ENCODE results near the gene CLPTM1L.

Gene CLPTM1L

DNA sequence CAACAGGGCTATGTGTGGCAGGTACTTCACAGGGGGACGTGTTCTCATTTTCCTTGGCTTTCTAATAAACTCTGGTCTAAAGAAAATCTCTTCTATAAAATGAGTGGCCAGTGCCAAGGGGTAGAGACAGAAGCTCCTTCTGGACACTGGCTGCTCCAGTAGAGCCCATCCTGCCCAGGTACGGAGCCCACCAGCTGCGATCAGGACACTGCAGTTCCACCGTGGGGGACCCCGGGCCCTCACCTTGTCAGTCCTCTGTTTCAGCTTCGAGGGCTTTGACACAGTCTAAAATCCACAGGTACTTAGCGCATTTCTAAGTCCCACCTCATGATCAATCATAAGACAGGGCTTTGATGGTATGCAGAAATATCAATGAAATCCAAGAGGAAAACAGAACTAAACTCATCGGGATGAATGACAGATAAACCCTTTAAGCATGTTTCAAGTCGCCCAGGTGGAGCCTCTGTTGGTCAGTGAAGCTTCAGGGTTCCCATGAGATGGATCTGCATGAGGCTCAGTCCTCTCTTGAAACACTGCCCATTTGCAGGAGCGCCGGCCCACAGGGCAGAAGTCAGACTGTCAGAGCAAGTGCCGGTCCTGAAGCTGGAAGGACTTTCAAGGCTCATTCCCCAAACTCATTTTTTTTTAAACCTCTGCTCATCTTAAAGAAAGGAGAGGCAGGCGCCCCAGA is 29.7 kb downstream of the CLPTM1L start:
- no peak for DNase-seq (ENCODE audit: low read depth)

DNA sequence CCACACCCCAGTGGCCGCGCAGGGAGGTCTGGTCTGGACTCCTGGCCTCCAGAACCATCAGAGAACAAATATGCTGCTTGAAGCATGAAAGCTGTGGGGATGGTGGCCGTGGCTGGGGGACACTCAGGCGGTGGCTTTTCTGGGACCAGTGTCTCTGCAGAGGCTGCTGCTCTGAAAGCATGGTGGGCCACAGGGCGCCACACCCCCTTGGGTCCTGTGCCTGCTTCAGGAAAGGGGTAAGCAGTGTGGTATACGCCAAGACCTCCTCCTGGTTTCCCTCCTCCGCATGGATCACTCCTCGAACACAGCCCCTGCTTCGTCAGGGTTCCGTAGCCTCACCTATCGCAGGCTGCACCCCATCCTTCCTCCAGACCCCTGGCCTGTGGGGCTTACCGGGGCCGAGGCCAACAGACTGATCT is 30.3 kb downstream of the CLPTM1L start:
- DNase-seq (ENCODE audit: low read depth): no peak

DNA sequence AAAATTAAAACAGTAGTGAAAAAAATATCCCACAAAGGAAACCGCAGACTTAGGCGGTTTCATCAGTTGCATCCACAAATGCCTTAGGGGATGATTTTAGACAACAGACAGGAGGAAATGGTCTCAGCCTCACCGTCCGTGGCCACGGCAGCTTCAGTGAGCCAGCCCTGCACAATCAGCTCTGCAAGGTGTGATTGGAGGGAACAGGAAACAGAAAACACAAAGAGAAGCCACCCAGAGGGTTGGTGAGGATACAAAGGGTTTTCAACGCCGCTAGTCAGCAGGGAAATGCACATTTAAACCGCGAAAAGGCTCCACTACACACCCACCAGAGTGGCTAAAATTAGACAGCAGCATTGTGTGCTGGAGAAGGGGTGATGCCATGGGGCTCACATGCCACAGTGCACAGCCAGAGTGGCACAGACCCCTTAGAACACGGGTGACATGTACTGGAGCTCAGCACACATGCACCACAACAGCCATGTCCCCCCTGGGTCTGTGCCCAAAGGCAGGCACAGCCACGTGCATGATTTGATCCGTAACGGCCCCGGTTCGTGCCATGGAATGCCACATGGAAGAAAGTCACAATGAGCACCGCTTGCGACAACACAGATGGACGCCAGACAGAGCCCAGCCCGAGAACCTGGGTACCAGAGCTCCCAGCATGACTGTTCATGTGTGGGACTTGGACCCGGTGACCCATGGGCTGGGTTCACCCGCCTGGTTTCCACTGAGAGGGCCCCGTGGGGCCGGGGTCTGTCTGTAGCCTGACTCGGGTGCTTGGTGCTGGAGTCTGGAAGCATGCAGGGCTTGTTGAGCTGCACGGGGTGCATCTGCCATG is 31.7 kb downstream of the CLPTM1L start:
- no peak for DNase-seq (ENCODE audit: low read depth)

DNA sequence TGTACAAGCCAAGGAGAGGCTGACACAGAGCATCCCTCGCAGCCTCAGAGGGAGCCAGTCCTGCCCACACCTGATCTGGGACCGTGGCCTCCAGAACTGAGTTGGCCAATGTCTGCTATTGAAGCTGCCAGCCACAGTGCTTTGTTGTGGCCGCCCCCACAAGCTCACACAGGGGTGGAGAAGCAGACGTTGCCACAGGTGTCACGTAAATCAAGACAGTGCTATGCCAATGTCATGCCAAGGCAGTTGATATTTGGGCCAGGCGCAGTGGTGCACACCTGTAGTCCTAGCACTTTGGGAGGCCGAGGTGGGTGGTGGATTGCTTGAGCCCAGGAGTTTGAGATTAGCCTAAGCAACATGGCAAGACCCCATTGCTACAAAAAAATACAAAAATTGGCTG is 32.7 kb downstream of the CLPTM1L start:
- DNase-seq (ENCODE audit: low read depth): no peak

DNA sequence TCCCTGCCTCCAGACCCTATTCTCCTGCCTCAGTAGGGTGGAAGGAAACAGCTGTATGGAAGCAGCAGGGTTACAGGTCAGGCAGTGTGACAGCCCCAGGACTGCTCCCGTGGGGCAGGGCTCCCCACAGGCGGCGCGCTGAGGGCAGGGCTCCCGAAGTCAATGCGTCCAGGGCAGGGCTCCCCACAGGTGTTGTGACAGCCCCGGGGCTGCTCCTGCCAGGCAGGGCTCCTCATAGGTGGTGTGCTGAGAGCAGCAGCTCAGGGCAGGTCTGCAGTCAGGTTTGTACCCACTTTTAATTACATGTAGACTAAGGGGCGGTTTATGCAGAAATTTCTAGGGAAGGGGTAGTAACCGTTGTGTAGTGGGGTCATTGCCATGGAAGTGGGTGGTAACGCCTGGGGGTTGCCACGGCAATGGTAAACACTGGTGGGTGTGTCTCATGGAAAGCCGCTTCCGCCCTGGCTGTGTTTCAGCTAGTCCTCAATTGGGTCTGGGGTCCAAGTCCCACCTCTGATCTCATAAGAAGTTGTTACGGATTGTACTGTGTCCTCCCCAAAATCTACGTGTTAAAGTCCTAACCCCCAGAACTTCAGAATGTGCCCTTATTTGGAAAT is 33.4 kb downstream of the CLPTM1L start:
- no peak for DNase-seq (ENCODE audit: low read depth)

DNA sequence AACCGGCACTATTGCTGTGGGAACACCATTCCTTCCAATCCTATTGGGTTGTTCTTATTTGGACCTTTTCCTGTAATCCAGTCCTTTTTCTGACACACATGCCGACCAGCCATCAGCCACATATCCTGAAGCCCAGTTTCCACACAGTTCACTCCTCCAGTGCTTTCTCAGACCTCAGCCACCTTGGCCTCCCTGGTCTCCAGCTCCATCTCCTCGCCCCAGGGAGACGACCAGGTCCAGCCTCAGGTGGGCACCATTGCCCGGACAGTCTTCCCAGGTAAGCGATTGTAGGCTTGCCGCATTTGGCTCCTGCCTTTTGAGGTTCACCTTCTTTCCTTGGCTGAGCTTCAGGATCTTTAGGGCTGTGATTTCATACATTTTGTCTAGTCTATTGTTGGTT is 34.8 kb downstream of the CLPTM1L start:
- DNase-seq (ENCODE audit: low read depth): no peak

DNA sequence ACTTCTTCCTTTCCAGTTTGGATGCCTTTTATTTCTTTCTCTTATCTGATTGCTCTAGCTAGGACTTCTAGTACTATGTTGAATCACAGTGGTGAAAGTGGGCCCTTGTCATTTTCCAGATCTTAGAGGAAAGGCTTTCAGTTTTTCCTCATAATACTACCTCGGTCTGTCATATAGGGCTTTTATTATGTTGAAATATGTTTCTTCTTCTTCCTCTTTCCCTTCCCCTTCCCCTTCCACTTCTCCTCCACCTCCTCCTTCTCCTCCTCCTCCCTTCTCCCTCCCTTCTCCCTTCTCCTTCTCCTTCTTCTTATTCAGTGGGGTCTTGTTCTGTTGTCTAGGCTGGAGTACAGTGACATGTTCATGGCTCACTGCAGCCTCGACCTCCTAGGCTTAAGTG is 40.9 kb downstream of the CLPTM1L start:
- DNase-seq (ENCODE audit: low read depth): no peak

DNA sequence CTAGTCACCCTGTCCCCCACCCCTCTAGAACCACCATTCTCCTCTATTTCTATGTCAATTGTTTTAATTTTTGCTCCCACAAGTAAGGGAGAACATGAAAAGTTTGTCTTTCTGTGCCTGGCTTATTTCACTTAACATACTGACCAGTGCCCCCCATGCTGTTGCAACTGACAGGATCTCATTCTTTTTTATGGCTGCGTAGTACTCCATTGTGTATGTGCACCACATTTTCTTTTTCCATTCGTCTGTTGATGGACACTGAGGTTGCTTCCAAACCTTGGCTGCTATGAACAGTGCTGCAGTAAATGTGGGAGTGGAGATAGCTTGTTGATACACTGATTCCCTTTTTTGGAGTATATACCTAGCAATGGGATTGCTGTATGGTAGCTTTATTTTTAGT is 42.6 kb downstream of the CLPTM1L start:
- no peak for DNase-seq (ENCODE audit: low read depth)

DNA sequence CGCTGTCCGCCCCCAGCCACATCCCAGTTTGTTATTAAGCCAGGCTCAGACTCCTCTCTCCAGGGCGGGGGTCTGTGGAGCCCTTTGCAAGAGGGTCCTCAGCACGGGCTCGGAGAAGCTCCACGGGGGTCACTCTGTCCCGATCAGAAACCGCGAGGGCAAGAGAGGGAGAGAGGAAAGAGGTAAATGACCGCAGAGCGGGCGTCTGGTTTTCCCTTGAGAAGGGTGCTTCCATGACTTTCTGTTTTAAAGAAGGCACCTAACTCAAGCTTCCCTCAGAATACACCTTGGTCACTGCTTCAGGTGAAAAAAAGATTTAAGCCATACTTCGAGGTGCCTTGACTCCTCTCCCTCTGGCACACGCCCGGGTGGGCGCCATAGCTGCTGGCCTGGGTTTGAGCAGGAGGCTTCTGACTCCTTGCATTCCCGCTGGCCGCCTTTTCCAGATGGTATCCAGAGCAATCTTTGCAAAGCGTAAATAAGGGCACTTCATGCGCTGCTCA is 44.3 kb downstream of the CLPTM1L start:
- no peak for DNase-seq (ENCODE audit: low read depth)

DNA sequence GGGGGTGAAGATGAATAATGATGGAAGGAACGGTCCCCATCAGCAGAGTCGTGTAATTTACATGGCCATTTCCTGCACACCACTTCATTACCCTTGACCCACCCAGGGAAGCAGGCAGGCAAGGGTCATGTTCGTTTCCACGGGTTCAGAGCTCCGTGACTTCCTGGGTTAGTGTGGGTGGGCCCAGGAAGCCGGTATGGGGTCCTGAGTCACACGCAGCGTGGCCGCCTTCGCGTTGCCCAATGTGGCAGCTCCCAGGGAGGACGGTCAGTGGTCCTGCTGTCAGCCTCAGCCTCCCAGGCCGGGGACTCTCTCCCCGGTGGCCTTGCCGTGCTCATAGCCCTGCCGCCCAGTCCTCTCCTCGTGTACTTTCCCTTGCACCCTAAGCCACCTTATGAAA is 44.9 kb downstream of the CLPTM1L start:
- DNase-seq (ENCODE audit: low read depth): no peak

DNA sequence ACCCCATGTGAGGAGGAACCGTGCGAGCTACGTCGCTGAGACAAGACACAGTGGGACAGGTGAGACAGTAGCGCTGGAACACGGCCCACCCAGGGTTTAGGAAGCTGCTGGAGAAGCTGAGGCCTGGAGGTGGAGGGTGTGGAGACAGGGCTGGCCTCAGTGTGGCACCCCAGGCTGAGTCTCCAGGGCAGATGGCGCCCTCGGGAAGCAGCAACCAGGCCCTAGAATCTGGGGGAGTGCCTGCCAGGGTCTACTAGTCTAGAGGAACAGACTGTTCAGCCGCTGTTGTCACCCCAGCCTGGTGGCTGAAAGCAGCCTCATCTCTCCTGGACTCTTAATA is 45.4 kb downstream of the CLPTM1L start:
- no peak for DNase-seq (ENCODE audit: low read depth)

DNA sequence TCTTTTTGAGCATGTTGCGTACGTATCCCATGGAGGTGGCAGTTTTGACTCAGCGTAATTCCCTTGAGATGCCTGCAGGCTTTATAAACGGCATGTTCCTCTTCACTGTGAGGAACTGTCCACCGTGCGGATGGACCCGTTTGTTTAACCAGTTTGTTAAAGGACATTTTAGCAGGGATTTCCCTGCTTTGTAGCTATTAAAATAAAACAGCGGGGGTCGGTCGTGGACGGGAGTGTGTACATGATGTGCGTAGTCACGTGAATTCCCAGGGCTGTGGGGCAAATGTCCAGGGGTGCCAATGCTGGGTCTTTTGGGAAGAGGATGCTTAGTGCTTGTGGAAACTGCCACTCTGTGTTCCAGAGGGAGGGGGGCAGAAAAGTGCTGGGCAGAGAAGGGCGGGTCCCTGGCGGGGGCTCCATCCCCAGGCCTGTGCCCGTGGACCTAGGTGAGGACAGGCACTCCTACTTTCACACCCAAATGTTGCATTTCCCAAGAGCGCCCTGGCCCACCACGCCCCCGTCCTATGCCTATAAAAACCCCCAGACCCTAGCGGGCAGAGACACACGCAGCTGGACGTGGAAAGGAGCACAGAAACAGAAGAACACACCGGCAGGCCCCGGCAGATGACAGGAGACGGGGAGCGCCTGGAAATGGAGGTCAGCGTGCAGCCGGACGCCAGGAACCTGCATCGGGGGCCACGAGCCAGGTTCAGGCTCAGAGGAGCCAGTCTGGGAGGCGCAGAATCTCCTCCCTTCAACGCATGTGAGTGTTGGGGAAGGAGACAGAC is 46.0 kb downstream of the CLPTM1L start:
- DNase-seq (ENCODE audit: low read depth): no peak

DNA sequence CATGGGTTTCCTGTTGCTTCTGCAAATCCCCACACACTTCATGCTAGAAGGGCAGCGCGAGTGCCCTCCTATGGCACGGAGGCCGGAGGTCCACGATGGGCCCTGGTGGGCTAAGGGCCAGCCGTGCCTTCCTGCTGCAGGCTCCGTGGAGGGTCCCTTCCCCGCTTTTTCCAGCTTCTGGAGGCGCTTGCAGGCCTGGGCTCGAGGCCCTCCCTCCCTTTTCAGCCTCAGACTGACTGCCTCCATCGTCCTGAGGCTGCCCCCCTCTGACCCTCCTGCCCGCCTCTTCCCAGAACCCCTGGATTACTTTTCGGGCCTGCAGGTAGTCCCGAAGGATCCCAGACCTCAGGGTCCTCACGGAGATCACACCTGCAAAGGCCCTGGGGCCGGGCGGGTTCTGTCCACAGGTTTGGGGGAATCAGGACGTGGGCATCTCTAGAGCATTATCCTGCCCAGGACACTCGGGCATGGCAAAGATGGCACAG is 46.8 kb downstream of the CLPTM1L start:
- no peak for DNase-seq (ENCODE audit: low read depth)

DNA sequence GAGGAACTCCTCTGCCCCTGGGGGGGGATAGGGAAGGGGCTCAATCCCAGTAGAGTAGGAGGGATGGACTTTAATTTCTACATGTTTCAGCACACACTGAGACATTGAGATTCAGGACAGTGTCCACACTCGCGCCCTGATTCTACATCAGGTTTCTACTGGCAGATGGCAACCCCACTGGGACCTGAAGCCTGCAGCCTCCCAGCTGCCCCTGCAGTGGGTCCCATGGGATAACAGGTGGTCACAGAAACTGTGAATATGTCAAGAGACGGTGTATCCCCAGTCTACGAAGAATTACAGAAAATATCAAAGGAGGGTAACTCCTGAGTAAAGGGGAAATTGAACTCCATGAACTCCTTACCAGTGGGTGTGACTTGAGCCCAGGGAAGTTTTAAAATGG is 47.7 kb downstream of the CLPTM1L start:
- no peak for DNase-seq (ENCODE audit: low read depth)

DNA sequence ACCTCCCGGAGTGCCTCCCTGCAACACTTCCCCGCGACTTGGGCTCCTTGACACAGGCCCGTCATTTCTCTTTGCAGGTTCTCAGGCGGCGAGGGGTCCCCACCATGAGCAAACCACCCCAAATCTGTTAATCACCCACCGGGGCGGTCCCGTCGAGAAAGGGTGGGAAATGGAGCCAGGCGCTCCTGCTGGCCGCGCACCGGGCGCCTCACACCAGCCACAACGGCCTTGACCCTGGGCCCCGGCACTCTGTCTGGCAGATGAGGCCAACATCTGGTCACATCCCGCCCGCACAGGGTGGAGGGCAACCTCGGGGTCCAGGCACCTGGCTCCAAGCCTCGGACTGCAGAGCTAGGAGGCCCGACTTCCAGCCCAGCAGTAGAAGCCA is 49.3 kb downstream of the CLPTM1L start:
- no peak for DNase-seq (ENCODE audit: low read depth)

DNA sequence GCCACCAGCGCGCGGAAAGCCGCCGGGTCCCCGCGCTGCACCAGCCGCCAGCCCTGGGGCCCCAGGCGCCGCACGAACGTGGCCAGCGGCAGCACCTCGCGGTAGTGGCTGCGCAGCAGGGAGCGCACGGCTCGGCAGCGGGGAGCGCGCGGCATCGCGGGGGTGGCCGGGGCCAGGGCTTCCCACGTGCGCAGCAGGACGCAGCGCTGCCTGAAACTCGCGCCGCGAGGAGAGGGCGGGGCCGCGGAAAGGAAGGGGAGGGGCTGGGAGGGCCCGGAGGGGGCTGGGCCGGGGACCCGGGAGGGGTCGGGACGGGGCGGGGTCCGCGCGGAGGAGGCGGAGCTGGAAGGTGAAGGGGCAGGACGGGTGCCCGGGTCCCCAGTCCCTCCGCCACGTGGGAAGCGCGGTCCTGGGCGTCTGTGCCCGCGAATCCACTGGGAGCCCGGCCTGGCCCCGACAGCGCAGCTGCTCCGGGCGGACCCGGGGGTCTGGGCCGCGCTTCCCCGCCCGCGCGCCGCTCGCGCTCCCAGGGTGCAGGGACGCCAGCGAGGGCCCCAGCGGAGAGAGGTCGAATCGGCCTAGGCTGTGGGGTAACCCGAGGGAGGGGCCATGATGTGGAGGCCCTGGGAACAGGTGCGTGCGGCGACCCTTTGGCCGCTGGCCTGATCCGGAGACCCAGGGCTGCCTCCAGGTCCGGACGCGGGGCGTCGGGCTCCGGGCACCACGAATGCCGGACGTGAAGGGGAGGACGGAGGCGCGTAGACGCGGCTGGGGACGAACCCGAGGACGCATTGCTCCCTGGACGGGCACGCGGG is 49.9 kb downstream of the CLPTM1L start, which contains the start of gene TERT:
TERT (minus strand) TSS at position 234 of the 815 bp plus-strand sequence; CDS start at position 155, 79 bp downstream.
- no peak for DNase-seq (ENCODE audit: low read depth)

DNA sequence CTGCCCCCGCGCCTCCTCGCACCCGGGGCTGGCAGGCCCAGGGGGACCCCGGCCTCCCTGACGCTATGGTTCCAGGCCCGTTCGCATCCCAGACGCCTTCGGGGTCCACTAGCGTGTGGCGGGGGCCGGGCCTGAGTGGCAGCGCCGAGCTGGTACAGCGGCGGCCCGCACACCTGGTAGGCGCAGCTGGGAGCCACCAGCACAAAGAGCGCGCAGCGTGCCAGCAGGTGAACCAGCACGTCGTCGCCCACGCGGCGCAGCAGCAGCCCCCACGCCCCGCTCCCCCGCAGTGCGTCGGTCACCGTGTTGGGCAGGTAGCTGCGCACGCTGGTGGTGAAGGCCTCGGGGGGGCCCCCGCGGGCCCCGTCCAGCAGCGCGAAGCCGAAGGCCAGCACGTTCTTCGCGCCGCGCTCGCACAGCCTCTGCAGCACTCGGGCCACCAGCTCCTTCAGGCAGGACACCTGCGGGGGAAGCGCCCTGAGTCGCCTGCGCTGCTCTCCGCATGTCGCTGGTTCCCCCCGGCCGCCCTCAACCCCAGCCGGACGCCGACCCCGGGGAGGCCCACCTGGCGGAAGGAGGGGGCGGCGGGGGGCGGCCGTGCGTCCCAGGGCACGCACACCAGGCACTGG is 50.6 kb downstream of the CLPTM1L start:
- DNase-seq (ENCODE audit: low read depth): no peak

DNA sequence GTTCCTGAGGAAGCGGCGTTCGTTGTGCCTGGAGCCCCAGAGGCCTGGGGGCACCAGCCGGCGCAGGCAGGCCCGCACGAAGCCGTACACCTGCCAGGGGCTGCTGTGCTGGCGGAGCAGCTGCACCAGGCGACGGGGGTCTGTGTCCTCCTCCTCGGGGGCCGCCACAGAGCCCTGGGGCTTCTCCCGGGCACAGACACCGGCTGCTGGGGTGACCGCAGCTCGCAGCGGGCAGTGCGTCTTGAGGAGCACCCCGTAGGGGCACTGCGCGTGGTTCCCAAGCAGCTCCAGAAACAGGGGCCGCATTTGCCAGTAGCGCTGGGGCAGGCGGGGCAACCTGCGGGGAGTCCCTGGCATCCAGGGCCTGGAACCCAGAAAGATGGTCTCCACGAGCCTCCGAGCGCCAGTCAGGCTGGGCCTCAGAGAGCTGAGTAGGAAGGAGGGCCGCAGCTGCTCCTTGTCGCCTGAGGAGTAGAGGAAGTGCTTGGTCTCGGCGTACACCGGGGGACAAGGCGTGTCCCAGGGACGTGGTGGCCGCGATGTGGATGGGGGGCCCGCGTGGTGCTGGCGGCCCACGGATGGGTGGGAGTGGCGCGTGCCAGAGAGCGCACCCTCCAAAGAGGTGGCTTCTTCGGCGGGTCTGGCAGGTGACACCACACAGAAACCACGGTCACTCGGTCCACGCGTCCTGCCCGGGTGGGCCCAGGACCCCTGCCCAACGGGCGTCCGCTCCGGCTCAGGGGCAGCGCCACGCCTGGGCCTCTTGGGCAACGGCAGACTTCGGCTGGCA is 51.3 kb downstream of the CLPTM1L start:
- no peak for DNase-seq (ENCODE audit: low read depth)

DNA sequence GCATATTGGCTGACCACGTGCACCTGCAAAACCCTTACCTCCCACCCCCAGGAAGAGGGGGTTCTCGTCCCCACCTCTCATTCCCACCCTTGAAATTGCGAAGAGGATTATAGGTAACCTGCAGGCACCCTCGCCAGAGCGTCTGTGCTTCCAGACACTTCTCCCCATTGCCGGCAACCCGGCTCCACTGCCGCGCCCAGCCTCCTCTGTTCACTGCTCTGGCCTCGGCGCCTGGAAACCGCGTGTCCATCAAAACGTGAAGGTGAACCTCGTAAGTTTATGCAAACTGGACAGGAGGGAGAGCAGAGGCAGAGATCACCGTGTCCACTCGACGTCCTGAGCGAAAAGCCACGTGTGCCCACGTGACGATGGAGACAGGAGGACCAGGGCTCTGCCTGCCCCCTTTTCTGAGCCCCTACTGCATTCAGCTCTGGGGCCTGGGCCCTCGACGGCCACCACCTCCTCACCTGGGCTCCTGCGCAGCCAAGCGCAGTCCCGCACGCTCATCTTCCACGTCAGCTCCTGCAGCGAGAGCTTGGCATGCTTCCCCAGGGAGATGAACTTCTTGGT is 52.0 kb downstream of the CLPTM1L start:
- no peak for DNase-seq (ENCODE audit: low read depth)

DNA sequence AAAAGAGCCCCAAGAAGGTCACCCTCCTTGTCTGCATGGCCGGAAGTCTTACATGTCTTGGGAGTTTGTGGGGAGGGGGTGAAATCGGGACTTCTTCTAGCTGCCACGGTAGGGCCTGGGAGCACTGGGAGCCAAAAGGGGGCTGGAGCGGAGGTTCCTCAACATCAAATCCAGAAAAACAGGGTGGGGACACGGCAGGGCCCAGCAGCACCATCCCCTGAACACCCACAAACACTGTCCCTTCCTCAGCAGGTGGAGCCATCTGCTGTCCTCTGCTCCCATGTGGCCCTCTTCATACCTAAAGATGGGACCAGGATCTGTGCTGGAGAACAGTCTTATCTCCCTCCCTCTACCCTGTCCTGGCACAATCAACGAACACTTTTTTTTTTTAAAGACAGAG is 52.8 kb downstream of the CLPTM1L start:
- DNase-seq (ENCODE audit: low read depth): no peak

All from GM04503 (cell line).